Hematopoietic multipotent progenitor cell treated with erythropoietin and hydrocortisone succinate and interleukin-3 and kit ligand, for 6 days (in vitro differentiated cells): ENCODE results near the gene CYP2S1.
"Not testable (repeated sequence)": the region's sequence is repeated elsewhere in the genome, so short reads cannot be mapped to it uniquely, and the experiment has no call there.

Experiments
- DNase-seq: peaks from one replicate; pipeline ENCODE4 v3.0.0-alpha.2; 2015

CYP2S1 gene

DNA sequence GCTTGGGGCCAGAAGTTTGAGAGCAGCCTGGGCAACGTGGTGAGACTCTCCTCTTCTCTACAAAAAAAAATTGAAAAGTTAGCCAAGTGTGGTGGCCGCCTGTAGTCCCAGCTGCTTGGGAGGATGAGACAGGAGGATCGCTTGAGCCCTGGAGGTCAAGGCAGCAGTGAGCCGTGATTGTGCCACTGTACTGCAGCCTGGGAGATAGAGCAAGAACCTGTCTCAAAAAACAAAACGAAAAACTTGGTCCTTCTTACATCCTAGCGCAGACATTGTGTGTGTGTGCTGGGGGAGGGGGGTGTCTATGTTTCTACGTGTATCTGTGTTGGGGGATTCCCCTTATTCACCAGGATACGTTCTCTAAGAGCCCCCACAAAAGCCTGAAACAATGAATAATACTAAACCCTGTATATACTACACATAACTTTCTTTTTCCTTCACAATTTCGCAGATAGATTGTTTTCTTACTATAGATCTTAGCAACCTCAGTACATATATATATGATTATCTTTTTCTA is 33.9 kb downstream of the CYP2S1 start:
- DNase-seq = no peak

DNA sequence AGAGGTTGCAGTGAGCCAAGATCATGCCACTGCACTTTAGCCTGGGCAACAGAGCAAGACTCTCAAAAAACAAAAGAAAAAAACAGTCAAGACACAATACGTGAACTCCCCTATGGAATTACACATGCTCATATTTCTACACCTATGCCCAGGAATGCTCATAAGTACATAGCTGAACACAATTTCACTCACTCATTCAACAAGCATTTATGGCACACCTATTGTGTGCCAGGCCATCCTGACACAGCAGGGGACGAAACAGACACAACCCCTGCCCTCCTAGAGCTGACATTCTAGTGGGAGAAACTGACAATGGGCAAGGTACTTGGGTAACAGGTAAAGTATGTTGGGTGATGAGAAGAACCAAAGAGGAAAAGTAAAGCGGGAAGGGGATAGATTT is 35.5 kb downstream of the CYP2S1 start:
- DNase-seq = no peak

DNA sequence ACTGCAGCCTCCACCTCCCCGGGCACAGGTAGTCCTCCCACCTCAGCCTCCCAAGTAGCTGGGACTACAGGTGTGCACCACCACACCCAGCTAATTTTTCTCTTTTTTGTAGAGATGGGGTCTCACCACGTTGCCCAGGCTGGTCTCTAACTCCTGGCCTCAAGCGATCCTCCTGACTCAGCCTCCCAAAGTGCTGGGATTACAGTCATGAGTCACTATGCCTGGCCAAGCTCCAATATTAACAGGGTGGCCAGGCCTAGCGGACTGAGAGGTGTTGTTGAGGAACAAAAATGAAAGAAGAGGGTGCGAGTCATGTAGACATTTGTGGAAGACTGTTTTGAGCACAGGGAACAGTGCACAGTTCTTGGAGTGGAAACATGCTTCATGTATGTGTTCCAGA is 36.3 kb downstream of the CYP2S1 start:
- DNase-seq = not testable (repeated sequence)

DNA sequence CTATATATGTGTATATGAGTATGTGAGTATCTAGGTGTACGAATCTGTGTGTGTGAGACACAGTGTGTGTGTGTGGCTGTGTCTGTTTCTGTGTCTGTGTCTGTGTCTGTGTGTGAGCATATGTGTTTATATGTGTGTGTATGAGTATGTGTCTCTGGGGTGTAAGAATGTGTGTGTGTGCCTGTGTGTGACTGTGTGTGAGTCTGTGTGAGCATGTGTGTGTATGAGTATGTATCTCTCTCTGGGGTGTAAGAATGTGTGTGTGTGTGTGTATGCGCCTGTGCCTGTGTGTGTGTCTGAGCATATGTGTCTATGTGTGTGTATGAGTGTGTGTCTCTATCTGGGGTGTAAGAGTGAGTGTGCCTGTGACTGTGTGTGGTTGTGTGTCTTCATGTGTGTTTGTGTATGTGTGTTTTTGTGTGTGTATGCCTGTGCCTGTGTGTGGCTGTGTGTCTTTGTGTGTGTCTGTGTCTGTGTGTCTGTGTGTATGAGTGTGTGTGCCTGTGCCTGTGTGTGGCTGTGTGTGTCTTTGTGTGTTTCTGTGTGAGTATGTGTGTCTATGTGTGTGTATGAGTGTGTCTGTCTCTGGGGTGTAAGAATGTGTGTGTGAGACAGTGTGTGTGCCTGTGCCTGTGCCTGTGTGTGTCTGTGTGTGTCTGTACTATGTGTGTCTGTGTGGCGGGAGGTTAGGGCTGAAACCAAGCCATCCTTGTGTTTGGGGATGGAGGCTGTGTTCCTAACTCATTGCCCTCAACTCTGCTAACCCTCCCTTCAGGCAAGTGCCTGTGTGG is 37.2 kb downstream of the CYP2S1 start:
- no peak for DNase-seq

DNA sequence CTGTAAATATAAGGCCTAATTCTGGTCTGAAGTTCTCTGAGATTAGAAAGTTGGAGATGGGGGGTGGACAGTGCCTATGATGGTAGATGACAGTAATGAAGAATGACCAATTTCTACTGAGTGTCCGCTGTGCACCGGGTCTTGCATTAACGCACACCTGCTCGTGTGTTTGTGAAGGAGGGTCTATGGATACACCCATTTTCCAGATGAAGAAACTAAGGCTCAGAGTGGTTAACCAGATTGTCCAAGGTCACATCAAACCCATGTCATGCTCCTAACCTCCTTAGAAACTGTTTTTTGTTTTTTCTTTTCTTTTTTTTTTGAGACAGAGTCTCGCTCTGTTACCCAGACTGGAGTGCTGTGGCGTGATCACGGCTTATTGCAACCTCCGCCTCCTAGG is 39.7 kb downstream of the CYP2S1 start:
- no peak for DNase-seq

DNA sequence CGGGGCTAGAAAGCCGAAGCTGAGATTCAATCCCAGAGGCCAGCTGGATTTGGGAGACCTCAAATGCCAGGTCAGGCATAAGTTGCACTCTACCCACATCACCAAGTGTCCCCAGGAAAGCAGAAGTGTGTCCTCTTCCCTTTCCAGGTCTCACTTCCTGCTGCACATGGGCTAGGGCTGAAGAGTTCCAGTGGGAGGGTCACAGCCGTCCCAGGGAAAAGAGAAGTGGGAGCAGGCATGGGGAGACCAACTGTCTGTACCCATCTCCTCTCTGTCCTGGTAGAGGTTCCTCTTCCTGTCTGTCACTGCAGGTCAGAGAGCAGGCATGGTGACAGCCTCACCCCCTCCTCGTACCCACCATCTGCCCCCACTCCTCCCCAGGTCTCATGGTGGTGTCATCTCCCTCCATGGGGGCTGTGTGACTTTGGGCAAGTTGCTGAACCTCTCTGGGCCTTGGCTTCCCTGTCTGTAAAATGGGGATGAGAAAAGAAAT is 40.8 kb downstream of the CYP2S1 start:
- no peak for DNase-seq

DNA sequence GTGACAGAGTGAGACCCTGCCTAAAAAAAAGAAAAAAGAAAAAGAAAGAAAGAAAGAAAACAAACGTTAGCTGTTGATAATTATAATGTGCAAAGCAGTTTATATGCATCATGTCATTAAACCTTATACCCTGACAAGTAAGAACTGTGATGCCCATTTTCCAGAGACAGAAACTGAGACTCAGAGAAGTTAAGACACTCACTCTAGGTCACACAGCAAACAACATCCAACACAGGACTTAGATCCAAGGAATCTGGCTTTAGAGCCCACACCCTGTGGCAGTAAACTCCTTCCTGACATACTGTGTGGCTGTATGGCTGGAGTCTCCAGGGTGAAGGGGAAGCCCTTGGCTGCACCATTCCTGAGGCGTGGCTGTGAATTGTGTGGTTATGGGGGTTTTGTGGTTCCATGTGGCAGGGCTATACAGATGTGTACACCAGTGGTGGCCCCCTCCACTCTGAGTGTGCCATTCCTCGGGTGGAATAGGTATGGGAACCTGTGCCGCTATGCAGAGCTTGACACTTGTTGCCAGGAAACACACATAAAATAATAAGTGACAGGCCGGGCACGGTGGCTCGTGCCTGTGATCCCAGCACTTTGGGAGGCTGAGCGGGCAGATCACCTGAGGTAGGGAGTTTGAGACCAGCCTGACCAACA is 41.6 kb downstream of the CYP2S1 start:
- no peak for DNase-seq

DNA sequence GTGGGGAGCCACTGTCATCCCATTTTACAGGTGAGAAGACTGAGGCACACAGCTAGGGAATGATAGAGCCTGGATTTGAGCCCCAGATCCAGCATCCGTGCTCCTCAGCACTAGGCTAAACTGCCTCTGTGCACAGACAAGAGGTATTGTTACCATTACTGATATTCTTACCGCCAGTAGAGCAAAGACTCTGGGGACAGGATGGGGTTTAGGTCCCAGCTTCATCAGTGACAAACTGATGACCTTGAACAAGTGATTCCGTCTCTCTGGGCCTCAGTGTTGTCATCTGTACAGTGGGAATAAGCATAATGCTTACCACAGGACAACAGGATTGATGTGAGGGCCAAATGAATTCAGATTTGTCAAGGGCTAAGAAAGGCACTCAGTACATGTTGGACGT is 42.5 kb downstream of the CYP2S1 start:
- no peak for DNase-seq

DNA sequence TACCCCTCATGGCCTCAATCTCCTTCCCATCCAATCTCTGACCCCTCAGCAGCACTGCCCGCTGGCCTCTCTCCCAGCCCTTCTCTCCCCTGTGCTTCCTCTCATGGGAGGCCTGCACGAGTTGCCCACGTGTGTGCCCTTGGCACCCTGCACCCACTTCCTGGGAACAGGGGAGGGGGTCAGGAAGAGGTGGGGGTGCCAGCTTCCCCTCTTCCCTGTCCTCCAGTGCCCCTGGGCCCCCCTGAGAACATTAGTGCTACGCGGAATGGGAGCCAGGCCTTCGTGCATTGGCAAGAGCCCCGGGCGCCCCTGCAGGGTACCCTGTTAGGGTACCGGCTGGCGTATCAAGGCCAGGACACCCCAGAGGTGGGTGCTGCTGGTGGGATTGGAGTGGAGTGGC is 45.2 kb downstream of the CYP2S1 start:
- no peak for DNase-seq

DNA sequence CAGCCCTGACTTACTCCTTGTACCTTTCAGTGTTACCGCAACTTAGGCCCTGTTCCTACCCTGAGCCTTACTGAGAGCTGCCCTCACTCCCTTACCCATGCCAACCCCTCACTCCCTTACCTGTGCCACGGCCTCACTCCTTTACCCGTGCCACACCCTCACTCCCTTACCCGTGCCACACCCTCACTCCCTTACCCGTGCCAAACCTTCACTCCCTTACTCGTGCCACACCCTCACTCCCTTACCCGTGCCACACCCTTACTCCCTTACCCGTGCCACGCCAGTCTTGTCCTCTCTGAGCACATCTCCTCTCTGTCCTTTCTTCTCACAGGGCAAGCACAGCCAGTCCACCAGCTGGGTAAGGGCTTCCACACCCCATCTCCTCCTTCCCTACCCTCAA is 46.3 kb downstream of the CYP2S1 start:
- no peak for DNase-seq

DNA sequence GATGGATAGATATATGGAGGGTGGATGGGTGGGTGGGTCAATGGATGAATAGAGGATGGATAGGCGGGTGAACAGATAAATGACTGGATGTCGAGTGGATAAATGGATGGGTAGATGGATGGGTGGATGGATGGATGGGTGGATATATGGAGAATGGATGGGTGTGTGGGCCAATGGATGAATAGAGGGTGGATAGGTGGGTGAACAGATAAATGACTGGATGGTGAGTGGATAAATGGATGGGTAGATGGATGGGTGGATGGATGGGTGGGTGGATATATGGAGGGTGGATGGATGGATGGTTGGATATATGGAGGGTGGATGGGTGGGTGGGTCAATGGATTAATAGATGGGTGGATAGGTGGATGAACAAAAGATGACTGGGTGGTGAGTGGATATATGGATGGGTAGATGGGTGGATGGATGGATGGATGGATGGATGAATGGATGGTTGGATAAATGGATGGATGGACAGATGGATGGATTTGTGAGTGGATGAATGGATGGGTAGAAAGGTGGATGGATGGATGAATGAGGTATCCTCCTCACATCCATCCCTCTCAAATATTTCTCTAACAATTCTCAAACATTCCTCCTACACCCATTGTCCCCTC is 47.0 kb downstream of the CYP2S1 start:
- no peak for DNase-seq

DNA sequence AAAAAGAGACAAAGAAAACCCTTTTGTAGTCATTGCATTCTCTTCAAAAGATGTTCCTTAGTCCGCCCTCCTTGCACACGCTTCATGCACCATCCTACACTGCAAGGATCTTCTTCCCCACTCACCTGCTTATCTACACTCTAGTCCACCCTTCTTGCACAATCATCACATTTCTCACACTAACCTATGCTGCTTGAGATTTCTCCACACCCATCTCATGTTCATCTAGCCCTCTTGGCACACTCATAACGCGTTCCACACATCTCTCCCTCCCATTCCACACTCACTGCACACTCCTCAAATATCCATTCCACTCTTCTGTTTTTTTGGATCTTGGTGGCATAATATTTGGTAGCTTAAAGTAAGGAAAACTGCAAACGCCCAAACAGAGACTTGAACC is 48.8 kb downstream of the CYP2S1 start:
- no peak for DNase-seq

DNA sequence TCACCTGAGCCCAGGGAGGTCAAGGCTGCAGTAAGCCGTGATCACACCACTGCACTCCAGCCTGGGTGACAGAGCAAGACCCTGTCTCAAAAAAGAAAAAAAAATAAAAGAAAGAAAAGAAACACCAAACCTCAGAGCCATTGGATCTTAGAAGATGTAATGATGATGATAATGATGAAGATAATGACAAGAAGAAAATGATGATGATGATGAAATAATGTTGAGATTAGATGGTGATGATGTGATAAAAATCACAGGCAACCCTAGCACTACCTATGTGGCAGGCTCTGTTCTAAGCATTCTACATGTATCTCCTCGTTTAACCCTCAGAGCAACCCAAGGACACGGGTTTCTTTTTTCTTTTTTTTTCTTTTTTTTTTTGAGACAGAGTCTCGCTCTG is 51.1 kb downstream of the CYP2S1 start:
- no peak for DNase-seq

DNA sequence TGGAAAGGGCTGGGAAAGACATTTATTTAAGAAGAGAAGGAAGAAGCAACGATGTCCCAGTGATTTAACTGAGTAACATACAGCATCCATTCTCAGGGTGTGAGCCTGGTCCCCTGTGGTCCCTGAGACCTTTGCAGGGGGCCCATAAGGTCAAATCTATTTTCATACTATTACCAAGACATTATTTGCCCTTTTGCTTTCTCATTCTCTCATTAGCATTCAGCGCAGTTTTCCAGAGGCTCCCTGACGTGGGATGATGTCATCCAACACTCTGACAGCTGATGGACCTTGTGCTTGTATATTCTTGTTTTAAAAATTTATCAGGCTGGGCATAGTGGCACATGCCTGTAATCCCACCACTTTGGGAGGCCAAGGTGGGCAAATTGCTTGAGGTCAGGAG is 52.8 kb downstream of the CYP2S1 start:
- DNase-seq = no peak

DNA sequence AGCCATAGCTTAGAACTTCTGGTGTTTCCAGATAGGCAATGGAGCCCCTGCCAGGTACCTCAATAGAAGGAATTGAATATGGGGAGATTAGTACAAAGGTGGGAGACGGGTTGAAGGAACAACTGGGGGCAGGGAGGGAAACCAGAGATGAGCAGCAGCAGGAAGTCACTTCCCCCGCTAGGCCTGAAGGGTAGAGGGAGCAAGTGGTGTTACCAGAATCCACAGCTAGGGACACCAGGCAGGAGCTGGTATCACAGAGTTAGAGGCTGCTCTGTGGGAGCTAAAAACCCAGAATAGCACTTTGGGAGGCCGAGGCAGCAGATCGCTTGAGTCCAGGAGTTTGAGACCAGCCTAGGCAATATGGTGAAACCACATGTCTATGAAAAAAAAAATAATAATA is 55.9 kb downstream of the CYP2S1 start:
- DNase-seq = no peak

DNA sequence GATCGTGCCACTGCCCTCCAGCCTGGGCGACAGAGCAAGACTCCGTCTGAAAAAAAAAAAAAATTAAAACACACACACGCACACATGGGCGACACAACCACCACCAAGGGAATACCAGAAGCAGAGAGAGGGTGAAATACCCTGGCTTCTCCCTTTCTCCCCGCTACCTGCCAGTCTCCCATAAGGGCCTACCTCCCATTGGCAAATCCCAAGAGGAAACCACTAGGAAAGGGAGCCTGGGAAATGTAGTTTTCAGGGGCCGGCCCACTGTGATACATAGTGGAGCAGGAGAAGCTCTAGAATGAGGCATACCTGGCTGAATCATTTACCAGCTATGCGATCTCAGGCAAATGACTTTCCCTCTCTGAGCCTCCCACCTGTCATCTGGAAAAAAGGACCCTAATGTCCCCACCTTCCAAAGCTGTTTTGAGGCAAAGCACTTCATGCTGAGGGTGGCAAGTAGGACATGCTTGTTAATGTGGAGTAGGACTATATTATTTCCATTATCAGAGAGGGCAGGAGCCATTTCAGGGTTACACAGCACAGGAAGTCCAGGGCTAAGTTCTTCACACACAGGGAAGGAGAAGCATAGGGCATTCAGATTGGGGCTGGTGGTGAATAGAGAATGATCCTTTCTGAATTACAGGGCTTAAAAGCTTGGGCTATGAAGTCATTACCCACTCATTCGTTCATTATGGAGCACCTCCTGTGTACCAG is 56.8 kb downstream of the CYP2S1 start:
- DNase-seq = no peak

DNA sequence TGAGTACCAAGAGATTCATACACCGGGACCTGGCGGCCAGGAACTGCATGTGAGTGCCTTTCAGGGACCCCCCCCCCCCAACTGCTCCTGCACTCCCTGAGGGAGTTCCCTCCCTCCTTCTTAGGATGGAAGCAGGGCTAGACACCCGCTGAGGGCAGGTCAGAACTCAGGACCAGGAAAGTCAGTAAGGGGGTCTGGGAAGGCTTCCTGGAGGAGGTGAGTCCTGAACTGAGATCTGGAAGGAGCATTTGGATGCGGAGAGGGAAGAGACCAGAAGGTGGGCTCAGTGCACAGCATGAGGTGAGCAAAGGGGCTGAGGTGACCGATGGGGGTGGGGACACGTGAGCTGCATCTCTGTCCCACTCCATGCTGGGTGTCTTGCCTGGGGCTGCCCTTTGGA is 60.6 kb downstream of the CYP2S1 start:
- DNase-seq = no peak

DNA sequence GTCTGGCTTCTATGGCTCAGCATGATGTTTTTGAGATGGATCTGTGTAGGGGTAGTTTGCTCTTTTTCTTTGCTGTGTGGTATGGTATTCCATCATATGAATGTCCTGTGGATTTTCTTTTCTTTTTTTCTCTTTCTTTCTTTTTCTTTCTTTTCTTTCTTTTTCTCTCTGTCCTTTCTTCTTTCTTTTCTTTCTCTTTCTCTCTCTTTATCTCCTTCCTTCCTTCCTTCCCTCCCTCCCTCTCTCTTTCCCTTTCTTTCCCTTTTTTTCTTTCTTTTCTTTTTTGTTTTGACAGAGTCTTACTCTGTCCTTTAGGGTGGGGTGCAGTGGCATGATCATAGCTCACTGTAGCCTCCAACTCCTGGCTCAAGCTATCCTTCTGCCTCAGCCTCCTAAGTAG is 62.2 kb downstream of the CYP2S1 start:
- DNase-seq = no peak
